LNCaP clone FGC (cell line): Measurements from ENCODE around the gene HAO2.

Source experiments
- DNase-seq: peaks from one replicate; pipeline ENCODE4 v3.0.0-alpha.2; 2011; ENCODE audit warnings: low read depth
- H3K4me3 ChIP-seq: 2 replicates; pipeline ENCODE4 v1.5.1; 2011; ENCODE audit warnings: mild to moderate bottlenecking, low read depth, low read length, control low read depth
- CTCF ChIP-seq: IDR thresholded peaks from 2 replicates; pipeline ENCODE4 v1.5.1; 2012; ENCODE audit warnings: mild to moderate bottlenecking; ENCODE audit not compliant: control insufficient read depth, insufficient read depth; ENCODE audit errors: extremely low read depth

Gene HAO2

DNA sequence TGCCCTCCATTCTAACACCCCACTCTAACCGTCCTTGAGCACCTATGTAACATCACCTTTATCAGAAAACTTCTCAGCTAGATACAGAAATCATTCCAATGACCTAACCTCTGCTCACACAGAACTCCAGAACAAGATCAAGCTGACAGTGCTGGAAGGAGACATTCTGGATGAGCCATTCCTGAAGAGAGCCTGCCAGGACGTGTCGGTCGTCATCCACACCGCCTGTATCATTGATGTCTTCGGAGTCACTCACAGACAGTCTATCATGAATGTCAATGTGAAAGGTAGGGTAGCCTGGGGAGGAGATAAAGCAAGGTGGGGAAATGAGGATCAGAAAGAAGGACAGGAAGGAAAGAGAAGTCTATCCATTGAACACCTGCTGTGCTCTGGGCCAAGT lies 74.2 kb downstream of the HAO2 start:
- H3K4me3 ChIP-seq = no peak overlapping the region
- no peak for DNase-seq
- no peak for TF ChIP-seq CTCF
